NCI-H1930 (cell line): ENCODE results near the gene OR5A2.
"Not testable (repeated sequence)": the region's sequence is repeated elsewhere in the genome, so short reads cannot be mapped to it uniquely, and the experiment has no call there.

Source experiments
- DNase-seq, 2 experiments: peaks; one replicate each; lab custom pipeline; 2025; lab: John Stamatoyannopoulos, UW

OR5A2 gene

GRCh38 chr11:59426361-59427067 lies at the start of gene OR5A2:
Gene OR5A2 (minus strand): TSS chr11:59426413. CDS start chr11:59422953, 3,460 bp downstream.
- DNase-seq: peak in 1 of 2 experiments; percentile 33

DNA sequence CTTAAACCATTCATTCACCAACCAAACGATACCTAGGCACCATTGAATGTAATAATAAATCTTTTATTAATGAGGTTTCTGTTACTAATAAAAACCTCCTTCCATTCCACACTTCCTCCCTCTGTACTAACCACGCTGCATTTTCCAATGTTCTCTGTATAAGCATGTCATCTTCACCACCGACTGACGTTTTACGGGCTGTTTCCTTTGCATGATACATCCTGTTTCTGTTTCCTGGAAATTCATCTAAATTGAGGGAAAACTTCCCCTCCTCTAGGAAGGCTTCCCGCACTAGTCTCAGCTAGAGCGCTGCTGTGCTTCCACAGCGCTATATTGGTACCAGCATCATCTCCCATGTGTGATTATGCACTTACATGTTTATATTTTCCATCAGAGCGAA lies 49.0 kb upstream of the OR5A2 start:
- no peak for DNase-seq

DNA sequence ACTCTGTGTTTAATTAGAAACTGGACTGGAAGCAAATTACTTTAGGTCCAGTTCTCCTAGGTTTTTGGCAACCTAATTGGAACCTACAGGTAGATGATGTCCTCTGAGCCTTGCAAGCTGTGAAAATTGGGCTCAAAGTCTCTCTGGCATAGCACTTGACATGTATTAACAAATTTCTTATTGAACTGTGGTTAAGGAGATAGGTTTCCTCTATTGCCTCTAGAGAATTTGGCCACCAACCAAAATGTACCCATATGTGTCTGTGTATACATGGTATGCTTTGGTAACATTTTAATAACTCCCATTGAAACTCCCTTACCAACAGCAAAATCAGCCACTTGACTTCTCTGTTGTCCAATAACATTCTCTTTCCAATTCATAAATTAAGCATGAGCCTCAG lies 46.8 kb upstream of the OR5A2 start, which contains the start of gene OR4D10:
Gene OR4D10, plus strand, starts transcription at position 301 of the 400 bp plus-strand sequence. CDS start 4,115 bp downstream, outside the sequence.
- DNase-seq: no peak

DNA sequence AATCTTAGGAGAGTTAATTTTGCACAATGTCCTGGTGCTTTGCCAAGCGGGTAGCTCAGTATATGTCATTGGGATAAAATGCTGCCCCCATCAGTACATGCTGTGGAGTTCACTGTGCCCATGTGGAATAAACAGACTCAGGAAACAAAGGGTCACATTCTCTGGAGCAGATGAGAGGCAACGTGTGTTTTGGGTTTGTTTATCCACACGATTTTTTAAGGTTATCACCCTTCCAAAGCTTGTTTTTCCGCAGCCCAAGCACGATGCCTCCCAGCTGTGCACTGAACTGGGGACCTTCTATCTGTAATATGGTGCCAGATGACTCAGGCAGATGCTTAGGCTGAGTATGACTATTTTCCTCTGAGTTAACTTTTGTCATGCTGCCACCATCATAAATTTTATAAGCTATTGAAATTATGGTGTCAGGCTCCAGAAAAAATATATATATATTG lies 37.0 kb upstream of the OR5A2 start:
- DNase-seq: no peak

DNA sequence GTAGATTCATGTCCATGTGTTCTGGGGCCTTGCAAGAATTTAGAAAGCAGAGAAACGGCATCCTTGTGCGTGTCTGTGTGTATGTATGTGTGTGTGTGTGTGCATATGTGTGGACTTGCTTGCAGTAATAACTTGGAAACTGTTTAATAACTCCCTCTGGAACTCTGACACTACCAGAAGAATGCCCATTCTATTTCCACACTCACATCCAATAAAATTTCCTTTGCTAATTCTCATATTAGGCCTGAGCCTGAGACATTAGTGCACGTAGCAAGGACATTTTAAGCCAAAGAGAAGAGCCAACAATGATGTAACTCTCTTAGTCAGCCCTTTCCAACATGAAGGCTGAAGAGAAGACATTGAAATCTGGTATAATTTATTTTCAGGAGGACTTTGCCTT lies 33.7 kb upstream of the OR5A2 start:
- no peak for DNase-seq

GRCh38 chr11:59456661-59457060 lies 30.4 kb upstream of the OR5A2 start, which contains the start of gene OR4D6:
Gene OR4D6 (plus strand): TSS chr11:59456961. CDS start chr11:59456961, 0 bp downstream.
- DNase-seq: no peak

DNA sequence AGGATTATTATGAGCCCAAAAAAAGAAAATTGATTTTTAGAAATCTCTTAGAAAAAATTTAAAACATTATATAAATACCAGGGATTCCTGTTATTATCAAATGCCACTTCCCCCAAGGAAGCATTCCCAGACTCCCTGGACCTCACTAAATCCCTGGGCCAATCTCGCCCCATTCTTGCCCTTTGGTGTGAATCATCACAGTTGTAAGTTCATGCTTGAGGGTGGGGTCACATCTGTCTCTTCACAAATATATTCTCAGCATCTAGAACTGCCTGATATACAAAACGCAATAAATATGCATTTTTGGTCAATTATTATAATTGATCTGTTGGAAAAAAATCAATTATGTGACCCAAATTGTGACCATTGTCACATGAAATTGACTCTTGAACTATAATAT lies 22.3 kb upstream of the OR5A2 start:
- no peak for DNase-seq

GRCh38 chr11:59445624-59446023 lies 19.4 kb upstream of the OR5A2 start:
- not testable (repeated sequence) for DNase-seq

DNA sequence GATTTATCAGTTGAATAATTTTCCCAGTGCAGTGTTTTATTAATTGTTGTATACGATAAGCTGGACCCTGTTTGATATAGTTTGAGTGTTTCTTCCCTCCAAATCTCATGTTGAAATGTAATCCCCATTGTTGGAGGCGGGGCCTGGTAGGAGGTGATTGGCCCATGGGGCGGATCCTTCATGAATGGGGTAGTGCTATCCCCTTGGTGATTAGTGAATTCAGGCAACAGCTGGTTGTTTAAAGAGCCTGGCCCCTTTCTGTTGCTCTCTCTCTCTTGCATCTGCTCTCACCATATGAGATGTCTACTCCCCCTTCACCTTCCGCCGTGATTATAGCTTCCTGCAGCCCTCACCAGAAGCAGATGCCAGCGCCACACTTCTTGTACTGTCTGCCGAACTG lies 11.6 kb upstream of the OR5A2 start:
- DNase-seq: no peak

- no peak for DNase-seq
Measured at GRCh38 chr11:59436169-59436568, 10.0 kb upstream of the OR5A2 start, which contains the start of gene OR5A1. Gene OR5A1 (plus strand): TSS chr11:59436469. CDS start chr11:59443169, 6,700 bp downstream.

DNA sequence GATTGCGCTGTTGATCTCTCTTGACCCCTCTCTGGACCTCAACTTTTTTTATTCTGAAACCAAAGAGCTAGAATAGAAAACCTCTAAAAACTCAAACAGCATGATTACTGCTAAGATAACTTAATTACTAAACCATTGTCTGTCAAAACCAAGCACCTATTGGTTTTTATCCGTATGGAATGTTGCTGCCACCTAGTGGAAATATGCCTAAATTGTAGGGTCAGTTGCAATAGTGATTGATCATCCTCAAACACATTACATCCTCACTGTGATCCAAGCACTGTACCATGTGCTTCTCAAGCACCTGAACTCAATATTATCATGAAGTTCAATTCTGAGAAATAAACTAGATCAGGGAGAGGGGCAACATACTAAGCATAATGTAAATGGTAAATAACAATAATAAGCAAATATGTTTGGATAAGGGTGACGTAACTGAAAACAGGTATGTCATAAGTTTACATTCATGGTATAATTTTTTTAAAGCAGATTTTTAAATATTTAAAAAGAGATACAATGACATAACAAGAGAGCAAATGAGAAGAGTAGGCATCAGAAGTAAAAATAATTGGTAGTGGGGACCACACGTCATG lies 3.8 kb upstream of the OR5A2 start:
- DNase-seq: peak; percentile 30 to 55

GRCh38 chr11:59427068-59427382 lies 812 bp upstream of the OR5A2 start:
- no peak for DNase-seq

GRCh38 chr11:59425131-59425530 lies 1.1 kb downstream of the OR5A2 start:
- no peak for DNase-seq

- DNase-seq: no peak
Measured at GRCh38 chr11:59423835-59424234, 2.4 kb downstream of the OR5A2 start.

GRCh38 chr11:59418156-59418555 lies 8.1 kb downstream of the OR5A2 start:
- no peak for DNase-seq

DNA sequence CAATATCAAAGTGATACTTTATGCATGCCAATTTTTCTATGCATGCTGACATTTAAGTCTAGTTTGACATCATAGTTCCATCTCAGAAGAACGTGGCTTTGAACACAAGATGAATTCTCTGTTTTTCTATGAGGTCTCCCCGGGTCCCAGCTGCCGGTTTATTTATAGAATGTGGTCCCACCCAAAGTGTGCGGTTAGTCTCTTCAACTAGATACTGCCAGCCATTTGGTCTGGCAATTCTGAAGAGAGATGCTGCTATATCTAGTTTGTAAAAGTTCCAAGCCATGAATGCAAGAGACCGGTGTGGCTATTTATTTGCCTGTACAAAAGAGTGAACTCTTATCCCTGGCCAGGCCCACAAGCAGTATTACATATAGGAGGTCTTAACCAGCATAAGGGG lies 9.2 kb downstream of the OR5A2 start:
- DNase-seq: no peak

DNA sequence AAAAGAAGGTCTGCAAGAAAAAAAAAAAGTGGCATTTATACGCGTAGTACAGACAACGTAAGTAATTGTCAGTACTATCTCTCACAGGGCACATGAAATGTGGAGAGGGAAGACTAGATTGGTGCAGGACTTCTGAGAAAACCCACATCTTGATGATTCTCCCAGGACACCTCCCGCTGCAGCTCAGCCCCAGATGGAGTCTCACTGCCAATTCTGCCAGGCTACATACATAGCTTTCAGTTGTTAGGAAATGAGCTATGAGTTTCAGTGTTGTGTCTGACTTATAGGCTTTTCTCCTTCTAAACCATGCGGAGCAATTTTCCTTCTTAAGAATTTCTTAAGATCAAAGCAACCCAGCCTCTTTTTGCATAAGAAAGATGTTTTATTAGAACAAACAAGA lies 9.6 kb downstream of the OR5A2 start:
- DNase-seq: no peak

DNA sequence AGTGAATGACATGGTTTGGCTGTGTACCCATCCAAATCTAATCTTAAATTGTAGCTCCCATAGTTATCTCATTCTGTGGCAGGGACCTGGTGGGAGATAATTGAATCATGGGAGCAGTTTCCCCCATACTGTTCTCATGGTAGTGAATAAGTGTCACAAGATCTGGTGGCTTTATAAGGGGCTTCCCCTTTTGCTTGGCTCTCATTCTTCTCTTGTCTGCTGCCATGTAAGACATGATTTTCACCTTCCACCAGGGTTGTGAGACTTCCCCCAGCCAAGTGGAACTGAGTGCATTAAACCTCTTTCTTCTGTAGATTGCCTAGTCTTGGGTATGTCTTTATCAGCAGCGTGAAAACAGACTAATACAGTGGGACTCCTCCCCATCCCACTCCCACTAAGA lies 11.1 kb downstream of the OR5A2 start:
- no peak for DNase-seq

- DNase-seq: no peak
Measured at GRCh38 chr11:59413646-59414045, 12.6 kb downstream of the OR5A2 start.

GRCh38 chr11:59403546-59403945 lies 22.7 kb downstream of the OR5A2 start:
- no peak for DNase-seq

DNA sequence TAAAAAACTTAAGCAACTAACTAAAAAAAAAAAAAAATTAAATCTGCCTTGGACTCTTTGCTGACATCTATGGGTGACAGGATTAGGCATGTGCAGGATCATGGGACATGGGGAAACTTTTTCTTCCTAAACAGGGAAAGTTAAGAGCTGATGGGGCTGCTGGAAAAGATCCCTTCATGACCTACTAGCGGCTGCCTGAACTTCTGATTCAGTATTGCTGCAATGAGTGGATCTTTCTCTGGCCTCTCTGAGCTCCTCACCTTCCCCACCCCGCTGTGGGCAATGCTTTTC lies 25.0 kb downstream of the OR5A2 start:
- no peak for DNase-seq

DNA sequence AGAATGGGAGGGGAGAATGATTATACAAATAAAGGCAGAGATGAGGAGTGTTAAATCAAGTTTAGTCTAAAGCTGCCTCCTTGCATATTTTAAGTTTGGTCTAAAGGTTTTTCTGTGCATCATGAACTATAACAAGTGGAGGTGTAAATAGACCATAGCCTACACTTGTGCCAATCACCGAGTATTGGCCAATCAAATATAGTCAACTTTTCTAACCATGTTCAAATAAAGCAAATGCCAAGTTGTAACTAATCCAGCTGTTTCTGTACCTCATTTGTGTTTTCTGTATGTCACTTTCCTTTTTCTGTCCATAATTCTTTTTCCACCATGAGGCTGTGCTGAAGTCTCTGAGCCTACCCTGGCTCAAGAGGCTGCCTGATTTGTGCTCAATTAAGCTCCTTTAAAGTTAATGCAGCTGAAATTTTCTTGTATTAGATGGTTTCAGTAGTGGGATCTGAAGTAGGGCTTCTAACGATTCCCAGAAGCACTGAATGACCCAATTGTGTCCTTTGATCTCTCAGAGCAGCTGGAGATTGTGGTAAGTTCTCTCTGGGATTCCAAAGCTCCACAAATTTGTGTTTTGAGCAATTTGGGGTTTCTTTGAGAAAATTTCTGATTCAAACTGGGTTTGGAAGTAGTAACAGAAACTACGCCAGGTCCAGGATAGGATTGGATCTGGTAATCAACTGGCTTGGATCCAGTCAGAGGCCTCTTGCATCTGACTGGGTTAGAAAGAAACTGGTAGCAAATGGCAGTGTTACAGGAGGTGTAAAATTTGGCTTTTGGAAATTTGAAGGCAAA lies 25.6 kb downstream of the OR5A2 start:
- DNase-seq: no peak

DNA sequence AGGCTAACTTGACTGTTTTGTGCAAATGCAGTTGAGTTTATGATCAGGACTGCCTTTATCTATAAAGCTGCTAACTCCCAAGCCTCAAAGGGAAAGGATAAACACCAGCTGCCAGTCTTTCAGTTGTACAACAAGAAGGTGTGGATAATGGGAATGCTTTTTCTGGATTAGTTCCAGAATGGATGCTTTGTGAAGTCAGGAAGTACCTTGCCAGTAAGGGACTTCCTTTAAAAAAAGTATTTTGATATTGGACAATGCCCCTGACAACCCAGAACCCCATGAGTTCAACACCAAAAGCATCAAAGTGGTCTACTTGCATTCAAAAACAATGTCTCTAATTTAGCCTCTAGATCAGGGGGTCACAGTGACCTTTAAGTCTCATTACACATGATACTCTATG lies 32.0 kb downstream of the OR5A2 start:
- DNase-seq: no peak
